ENCODE measurements around the gene THBD.

GRCh38 chr20:23069108-23069507, 19.6 kb upstream of the THBD start:
- TF ChIP-seq EZH2 (IDR thresholded peaks at IDR 0.05), result no peak
- no peak for TF ChIP-seq POLR2AphosphoS5 (IDR thresholded peaks at IDR 0.05; ENCODE audit: borderline replicate concordance, low read depth, low read length)
- TF ChIP-seq FOXP2 (optimal IDR thresholded peaks at IDR 0.05; ENCODE audit: control extremely low read depth, extremely low read length, insufficient read depth), result no peak
